SU-DHL-6 (cell line): ENCODE measurements around the gene SEC24B.

Source experiments
- CTCF ChIP-seq: fragments of 200-600 bp; sonication (generic); IDR thresholded peaks from one replicate; pipeline ENCODE4 v1.5.1; 2017; ENCODE audit warnings: antibody characterized with exemption, mild to moderate bottlenecking, low read length, moderate library complexity; ENCODE audit not compliant: insufficient read depth, poor library complexity, severe bottlenecking
- EZH2phosphoT487 ChIP-seq: fragments of 200-600 bp; sonication (generic), shearing (Covaris generic); conservative IDR thresholded peaks from 2 replicates; pipeline ENCODE4 v1.6.1; 2018; ENCODE audit warnings: mild to moderate bottlenecking, antibody characterized with exemption, low read length, moderate library complexity, mixed read lengths

DNA sequence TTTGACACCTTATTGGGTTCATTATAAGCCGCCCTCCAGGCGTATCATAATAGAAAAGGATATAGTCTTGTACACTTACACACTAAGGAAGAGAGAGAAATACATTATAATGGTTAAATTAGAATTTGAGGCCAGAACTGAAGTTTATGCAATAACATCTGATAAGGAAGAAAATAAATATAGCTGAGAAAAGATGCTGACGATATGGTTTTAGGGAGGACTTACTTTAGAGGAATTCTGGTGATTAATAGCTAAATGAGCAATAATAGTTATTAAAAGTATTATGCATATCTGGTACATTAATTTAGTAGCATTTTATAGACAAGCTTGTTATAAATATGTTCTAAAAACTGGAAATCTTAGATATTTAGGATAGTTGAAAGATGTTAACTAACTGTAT, 138.5 kb downstream of the SEC24B start:
- TF ChIP-seq CTCF = no peak
- TF ChIP-seq EZH2phosphoT487 = no peak
